Measurements from ENCODE around the gene SLC38A5. TPM values are rescaled to one million over a fixed set of nuclear protein-coding genes. Genes with fewer than 3 reads are reported as not detected.
A peak's percentile ranks its signal among the peaks of the same experiment; 100 is the strongest.

The SLC38A5 gene
- total and polyA plus RNA-seq, 2 of the 13 experiments (the other 11 are each of a cell fraction or from before 2014, with no cell fraction given), result 46.1 to 73.4 TPM

DNA sequence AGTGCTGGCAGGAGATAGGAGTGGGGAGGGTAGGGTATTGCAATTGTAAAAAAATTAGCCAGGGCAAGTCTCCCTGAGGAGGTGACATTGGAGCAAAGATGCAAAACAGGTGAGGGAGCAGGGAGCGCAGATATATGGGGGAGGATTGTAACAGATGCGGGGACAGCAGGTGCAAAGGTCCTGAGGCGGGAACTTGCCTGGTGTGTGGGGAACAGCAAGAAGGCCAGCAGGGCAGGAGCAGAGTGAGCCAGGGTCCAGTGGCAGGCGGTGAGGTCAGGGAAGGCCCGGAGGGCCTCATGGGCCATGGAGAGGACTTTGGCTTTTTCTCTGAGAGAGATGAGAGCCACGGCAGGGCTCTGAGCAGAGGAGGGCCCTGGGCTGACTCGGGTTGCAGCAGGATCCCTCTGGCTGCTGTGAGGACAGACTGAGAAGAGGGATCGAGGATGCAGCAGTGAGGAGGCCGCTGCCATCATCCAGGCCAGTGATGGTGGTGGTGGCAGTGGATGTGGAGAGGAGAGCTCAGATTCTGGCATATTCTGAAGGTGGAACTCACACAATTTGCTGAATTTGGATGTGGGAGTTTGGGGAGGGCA, 44.9 kb upstream of the SLC38A5 start (continued):
- TF ChIP-seq, protein P1, sequence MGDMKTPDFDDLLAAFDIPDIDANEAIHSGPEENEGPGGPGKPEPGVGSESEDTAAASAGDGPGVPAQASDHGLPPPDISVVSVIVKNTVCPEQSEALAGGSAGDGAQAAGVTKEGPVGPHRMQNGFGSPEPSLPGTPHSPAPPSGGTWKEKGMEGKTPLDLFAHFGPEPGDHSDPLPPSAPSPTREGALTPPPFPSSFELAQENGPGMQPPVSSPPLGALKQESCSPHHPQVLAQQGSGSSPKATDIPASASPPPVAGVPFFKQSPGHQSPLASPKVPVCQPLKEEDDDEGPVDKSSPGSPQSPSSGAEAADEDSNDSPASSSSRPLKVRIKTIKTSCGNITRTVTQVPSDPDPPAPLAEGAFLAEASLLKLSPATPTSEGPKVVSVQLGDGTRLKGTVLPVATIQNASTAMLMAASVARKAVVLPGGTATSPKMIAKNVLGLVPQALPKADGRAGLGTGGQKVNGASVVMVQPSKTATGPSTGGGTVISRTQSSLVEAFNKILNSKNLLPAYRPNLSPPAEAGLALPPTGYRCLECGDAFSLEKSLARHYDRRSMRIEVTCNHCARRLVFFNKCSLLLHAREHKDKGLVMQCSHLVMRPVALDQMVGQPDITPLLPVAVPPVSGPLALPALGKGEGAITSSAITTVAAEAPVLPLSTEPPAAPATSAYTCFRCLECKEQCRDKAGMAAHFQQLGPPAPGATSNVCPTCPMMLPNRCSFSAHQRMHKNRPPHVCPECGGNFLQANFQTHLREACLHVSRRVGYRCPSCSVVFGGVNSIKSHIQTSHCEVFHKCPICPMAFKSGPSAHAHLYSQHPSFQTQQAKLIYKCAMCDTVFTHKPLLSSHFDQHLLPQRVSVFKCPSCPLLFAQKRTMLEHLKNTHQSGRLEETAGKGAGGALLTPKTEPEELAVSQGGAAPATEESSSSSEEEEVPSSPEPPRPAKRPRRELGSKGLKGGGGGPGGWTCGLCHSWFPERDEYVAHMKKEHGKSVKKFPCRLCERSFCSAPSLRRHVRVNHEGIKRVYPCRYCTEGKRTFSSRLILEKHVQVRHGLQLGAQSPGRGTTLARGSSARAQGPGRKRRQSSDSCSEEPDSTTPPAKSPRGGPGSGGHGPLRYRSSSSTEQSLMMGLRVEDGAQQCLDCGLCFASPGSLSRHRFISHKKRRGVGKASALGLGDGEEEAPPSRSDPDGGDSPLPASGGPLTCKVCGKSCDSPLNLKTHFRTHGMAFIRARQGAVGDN (CRISPR knock-in tag; IDR thresholded peaks at IDR 0.05), result peak; percentile 32; the same call in 1 of the 2 replicates
- TF ChIP-seq ZNF891 (CRISPR knock-in tag; IDR thresholded peaks at IDR 0.05) (no peak), RORA (CRISPR knock-in tag; IDR thresholded peaks at IDR 0.05) (no peak)

DNA sequence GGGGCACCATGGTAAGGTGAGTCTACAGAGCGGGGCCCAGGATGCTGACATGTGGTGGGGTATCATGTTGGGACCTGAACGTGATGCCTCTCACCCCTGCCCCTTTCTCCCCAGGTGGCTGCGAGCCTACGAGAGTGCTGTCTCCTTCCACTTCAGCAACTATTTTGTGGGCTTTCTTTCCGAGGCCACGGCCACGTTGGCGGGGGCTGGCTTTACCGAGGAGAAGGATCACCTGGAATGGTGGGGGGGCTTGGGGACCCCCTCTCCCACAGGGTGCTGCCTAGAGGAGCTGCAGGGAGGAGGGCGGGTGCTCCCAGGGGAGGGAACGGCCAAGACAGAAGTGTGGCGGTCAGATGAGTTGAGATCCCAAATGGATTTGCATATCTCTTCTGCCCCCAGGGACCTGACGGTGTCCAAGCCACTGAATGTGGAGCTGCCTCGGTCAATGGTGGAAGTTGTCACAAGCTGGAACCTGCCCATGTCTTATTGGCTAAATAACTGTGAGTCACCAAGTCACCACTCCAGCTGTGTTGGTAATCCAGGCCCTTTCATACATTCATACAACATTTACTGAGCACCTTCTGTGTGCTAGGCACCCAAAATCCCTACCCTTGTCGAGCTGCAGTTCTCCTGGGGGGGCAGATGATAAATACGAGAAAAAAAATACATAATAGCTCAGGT, 44.2 kb upstream of the SLC38A5 start:
- H2AFZ ChIP-seq (ENCODE audit: low read length), result no peak overlapping the region
- POLR2A ChIA-PET, result no interaction called here
- H3K36me3 ChIP-seq (replicated peaks in 1 of 2; ENCODE audit: control insufficient read depth in 1 of 2, insufficient read depth in 2 of 2, low read length in 2 of 2), result no peaks in the 10 kb centered on the region
- no peak overlapping the region for H3K4me3 ChIP-seq (replicated peaks in 1 of 3; ENCODE audit: insufficient read depth in 1 of 3, low read depth in 2 of 3, low read length in 3 of 3)
- TF ChIP-seq KLF12 (CRISPR knock-in tag; IDR thresholded peaks at IDR 0.05; ENCODE audit: borderline replicate concordance) (no peak), CHD2 (IDR thresholded peaks at IDR 0.05; ENCODE audit: low read depth, low read length) (no peak), THAP11 (CRISPR knock-in tag; IDR thresholded peaks at IDR 0.05) (no peak), KDM5B (CRISPR knock-in tag; IDR thresholded peaks at IDR 0.05; ENCODE audit: borderline replicate concordance) (no peak)
- TF ChIP-seq, protein P2, sequence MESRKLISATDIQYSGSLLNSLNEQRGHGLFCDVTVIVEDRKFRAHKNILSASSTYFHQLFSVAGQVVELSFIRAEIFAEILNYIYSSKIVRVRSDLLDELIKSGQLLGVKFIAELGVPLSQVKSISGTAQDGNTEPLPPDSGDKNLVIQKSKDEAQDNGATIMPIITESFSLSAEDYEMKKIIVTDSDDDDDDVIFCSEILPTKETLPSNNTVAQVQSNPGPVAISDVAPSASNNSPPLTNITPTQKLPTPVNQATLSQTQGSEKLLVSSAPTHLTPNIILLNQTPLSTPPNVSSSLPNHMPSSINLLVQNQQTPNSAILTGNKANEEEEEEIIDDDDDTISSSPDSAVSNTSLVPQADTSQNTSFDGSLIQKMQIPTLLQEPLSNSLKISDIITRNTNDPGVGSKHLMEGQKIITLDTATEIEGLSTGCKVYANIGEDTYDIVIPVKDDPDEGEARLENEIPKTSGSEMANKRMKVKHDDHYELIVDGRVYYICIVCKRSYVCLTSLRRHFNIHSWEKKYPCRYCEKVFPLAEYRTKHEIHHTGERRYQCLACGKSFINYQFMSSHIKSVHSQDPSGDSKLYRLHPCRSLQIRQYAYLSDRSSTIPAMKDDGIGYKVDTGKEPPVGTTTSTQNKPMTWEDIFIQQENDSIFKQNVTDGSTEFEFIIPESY (CRISPR knock-in tag; IDR thresholded peaks at IDR 0.05), result no peak
- TF ChIP-seq, protein P3, sequence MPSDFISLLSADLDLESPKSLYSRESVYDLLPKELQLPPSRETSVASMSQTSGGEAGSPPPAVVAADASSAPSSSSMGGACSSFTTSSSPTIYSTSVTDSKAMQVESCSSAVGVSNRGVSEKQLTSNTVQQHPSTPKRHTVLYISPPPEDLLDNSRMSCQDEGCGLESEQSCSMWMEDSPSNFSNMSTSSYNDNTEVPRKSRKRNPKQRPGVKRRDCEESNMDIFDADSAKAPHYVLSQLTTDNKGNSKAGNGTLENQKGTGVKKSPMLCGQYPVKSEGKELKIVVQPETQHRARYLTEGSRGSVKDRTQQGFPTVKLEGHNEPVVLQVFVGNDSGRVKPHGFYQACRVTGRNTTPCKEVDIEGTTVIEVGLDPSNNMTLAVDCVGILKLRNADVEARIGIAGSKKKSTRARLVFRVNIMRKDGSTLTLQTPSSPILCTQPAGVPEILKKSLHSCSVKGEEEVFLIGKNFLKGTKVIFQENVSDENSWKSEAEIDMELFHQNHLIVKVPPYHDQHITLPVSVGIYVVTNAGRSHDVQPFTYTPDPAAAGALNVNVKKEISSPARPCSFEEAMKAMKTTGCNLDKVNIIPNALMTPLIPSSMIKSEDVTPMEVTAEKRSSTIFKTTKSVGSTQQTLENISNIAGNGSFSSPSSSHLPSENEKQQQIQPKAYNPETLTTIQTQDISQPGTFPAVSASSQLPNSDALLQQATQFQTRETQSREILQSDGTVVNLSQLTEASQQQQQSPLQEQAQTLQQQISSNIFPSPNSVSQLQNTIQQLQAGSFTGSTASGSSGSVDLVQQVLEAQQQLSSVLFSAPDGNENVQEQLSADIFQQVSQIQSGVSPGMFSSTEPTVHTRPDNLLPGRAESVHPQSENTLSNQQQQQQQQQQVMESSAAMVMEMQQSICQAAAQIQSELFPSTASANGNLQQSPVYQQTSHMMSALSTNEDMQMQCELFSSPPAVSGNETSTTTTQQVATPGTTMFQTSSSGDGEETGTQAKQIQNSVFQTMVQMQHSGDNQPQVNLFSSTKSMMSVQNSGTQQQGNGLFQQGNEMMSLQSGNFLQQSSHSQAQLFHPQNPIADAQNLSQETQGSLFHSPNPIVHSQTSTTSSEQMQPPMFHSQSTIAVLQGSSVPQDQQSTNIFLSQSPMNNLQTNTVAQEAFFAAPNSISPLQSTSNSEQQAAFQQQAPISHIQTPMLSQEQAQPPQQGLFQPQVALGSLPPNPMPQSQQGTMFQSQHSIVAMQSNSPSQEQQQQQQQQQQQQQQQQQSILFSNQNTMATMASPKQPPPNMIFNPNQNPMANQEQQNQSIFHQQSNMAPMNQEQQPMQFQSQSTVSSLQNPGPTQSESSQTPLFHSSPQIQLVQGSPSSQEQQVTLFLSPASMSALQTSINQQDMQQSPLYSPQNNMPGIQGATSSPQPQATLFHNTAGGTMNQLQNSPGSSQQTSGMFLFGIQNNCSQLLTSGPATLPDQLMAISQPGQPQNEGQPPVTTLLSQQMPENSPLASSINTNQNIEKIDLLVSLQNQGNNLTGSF (CRISPR knock-in tag; IDR thresholded peaks at IDR 0.05), result no peak
- DNase-seq (ENCODE audit: low spot score) (no peak), ATAC-seq (no peak), FAIRE-seq (no peak)
- H3K79me2 ChIP-seq (ENCODE audit: insufficient read depth, low read length), result no peaks in the 10 kb centered on the region
- in situ Hi-C loops (cut with HindIII; ENCODE audit: extremely low pct_ligation_motif_present, low pct_unique_long_range_greater_than_20kb), result no loop called here
- no peaks in the 10 kb centered on the region for H3K4me1 ChIP-seq (ENCODE audit: insufficient read depth, low read length)
- WGBS (ENCODE audit: low lambda C conversion rate), result 94% methylated on average over 6 of the region's 16 CpGs
- H3K27me3 ChIP-seq (ENCODE audit: control insufficient read depth in 1 of 2, insufficient read depth in 2 of 2, low read length in 2 of 2), result no peaks in the 10 kb centered on the region
- no peak overlapping the region for H3K4me2 ChIP-seq (ENCODE audit: low read depth, low read length)
- BruUV-seq (replicated peaks), result no TSS peak
- no peak overlapping the region for H3K27ac ChIP-seq (ENCODE audit: extremely low read length, insufficient read depth, low read length)
- H4K20me1 ChIP-seq (ENCODE audit: insufficient read depth, low read length), result no peaks in the 10 kb centered on the region
- H3K9me3 ChIP-seq (ENCODE audit: low read length), result no peaks in the 10 kb centered on the region
- CTCF ChIA-PET (ENCODE audit: low intra/inter-chr PET ratio, low total read pairs), result no interaction called here
- no peak overlapping the region for H3K9ac ChIP-seq (ENCODE audit: insufficient read depth, low read depth, low read length)
- intact Hi-C loops (cut with micrococcal nuclease; ENCODE audit: unreplicated experiment), result no loop called here

Data from HepG2 (cell line).